CD8-positive, alpha-beta memory T cell (primary cell): Measurements from ENCODE around the gene JSRP1. TPM values are rescaled to one million over a fixed set of nuclear protein-coding genes. Genes with fewer than 3 reads are reported as not detected.

Experiments used
- CTCF ChIA-PET: fragments of 350-600 bp; sonication (Branson Sonifier 250); formaldehyde crosslinking; loops from one replicate; lab custom pipeline; 2021; ENCODE audit warnings: antibody characterized with exemption; lab: Charles Lee
- POLR2A ChIA-PET: fragments of 350-600 bp; sonication (Branson Sonifier 250); formaldehyde crosslinking; loops from one replicate; lab custom pipeline; 2021; ENCODE audit warnings: antibody characterized with exemption; lab: Charles Lee
- DNase-seq, 5 donors: peaks; one replicate each; pipeline versions ENCODE4 v3.0.0 to v3.0.0-alpha.2; 2020 to 2022; ENCODE audit warnings: mixed read lengths in 1 of 5
- H3K27ac ChIP-seq: one replicate; pipeline ENCODE4 v1.7.0; 2013; ENCODE audit warnings: low read depth, mild to moderate bottlenecking, low read length, moderate library complexity
- H3K27me3 ChIP-seq: 2 replicates; pipeline ENCODE4 v1.7.0; 2013; ENCODE audit warnings: low read length, mild to moderate bottlenecking; ENCODE audit not compliant: insufficient read depth, poor library complexity, severe bottlenecking
- H3K36me3 ChIP-seq: 2 replicates; pipeline ENCODE4 v1.7.0; 2013; ENCODE audit warnings: mild to moderate bottlenecking, low read length, moderate library complexity; ENCODE audit not compliant: insufficient read depth
- H3K4me1 ChIP-seq: 2 replicates; pipeline ENCODE4 v1.7.0; 2013; ENCODE audit warnings: mild to moderate bottlenecking, low read length, moderate library complexity; ENCODE audit not compliant: insufficient read depth
- H3K4me3 ChIP-seq: 2 replicates; pipeline ENCODE4 v1.7.0; 2013; ENCODE audit warnings: mild to moderate bottlenecking, low read length
- H3K9me3 ChIP-seq: 2 replicates; pipeline ENCODE4 v1.7.0; 2013; ENCODE audit warnings: mild to moderate bottlenecking, low read length
- H3K27ac Mint-ChIP-seq, 8 donors: one replicate each; pipeline ENCODE4 v1.8.0; 2020 to 2021; ENCODE audit warnings: mixed read lengths in 8 of 8, mild to moderate bottlenecking in 6 of 8, inconsistent platforms in 3 of 8, moderate library complexity in 3 of 8
- H3K27me3 Mint-ChIP-seq, 2 donors: one replicate each; pipeline ENCODE4 v1.8.0; 2020 to 2021; ENCODE audit warnings: mixed read lengths in 2 of 2, mild to moderate bottlenecking in 1 of 2, moderate library complexity in 1 of 2
- H3K36me3 Mint-ChIP-seq, 3 donors: one replicate each; pipeline ENCODE4 v1.8.0; 2020 to 2021; ENCODE audit warnings: mixed read lengths in 3 of 3, inconsistent platforms in 1 of 3, mild to moderate bottlenecking in 1 of 3
- H3K4me1 Mint-ChIP-seq, 3 donors: one replicate each; pipeline ENCODE4 v1.8.0; 2020 to 2021; ENCODE audit warnings: mixed read lengths in 3 of 3, inconsistent platforms in 1 of 3, mild to moderate bottlenecking in 1 of 3
- H3K4me3 Mint-ChIP-seq, 7 donors: one replicate each; pipeline ENCODE4 v1.8.0; 2020 to 2021; ENCODE audit warnings: mixed read lengths in 7 of 7, mild to moderate bottlenecking in 6 of 7, moderate library complexity in 4 of 7, inconsistent platforms in 2 of 7
- H3K9me3 Mint-ChIP-seq, 5 donors: one replicate each; pipeline ENCODE4 v1.8.0; 2020 to 2022; ENCODE audit warnings: mixed read lengths in 5 of 5, mild to moderate bottlenecking in 3 of 5, moderate library complexity in 2 of 5, inconsistent platforms in 1 of 5
- polyA plus RNA-seq: library from polyadenylated mRNA; unstranded; fragments of 300-500 nt; fragmentation: Illumina TruSeq; gene quantifications from one replicate; pipeline ENCODE4 v1.2.3, GENCODE V29; 2021
- total RNA-seq, 2 experiments: library from RNA; stranded (reverse); gene quantifications; one replicate each; pipeline ENCODE4 v1.2.3, GENCODE V29; 2021

The JSRP1 gene
- total and polyA plus RNA-seq, 3 experiments from 2014 or later = 0.73 to 1.0 (median 0.91) TPM

GRCh38 chr19:2269244-2270156 is 13.3 kb upstream of the JSRP1 start:
- Histone ChIP-seq H3K9me3 (no peaks in the 10 kb centered on the region), H3K4me1 (peaks cover 42% of the 10 kb centered on the region), H3K36me3 (peaks cover 13% of the 10 kb centered on the region), H3K4me3 (peak overlapping the region; percentile 86), H3K27ac (peak overlapping the region; percentile 89), H3K27me3 (no peaks in the 10 kb centered on the region)
- POLR2A ChIA-PET = interaction anchor here (0.6 to 7.8 kb wide), 11 partner anchors 10 to 387 kb away, joined by 3 to 73 read pairs (median 5); partner anchors contain the start of genes AP3D1, GADD45B, JSRP1 and LSM7
- CTCF ChIA-PET = interaction anchor here (1.2 to 6.8 kb wide), 5 partner anchors 9 to 35 kb away, joined by 5 to 70 read pairs (median 20); partner anchors contain the start of genes PLEKHJ1 and SF3A2
- DNase-seq = peak; percentile 97 to 100 (median 99)
- Mint-ChIP-seq H3K9me3 (peaks cover 0 to 3% (median 0%) of the 10 kb centered on the region in 5 donors), H3K4me1 (peaks cover 28 to 44% (median 29%) of the 10 kb centered on the region in 3 donors), H3K27me3 (peaks cover 0 to 7% of the 10 kb centered on the region in 2 donors), H3K4me3 (peak overlapping the region; percentile 84 to 99 (median 92)), H3K36me3 (peaks cover 0 to 40% (median 8%) of the 10 kb centered on the region in 3 donors), H3K27ac (peak overlapping the region; percentile 86 to 98 (median 90))

DNA sequence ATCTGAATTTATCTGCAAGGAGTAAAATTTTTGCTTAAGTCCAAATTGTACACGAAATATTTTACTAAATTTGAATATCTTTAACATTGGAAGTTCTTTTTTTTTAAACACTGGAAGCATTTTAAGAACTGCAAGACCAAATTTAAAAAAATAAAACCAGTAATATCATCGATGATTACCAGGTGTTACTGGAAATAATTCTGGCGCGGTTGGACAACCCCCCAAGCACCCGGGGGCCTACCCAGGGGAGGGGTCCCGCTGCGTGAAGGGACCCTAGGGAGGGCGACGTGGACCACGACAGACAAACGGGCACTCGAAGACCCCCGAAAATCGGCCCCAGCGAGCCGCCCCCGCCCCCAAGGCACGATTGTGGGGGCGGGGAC is 12.6 kb upstream of the JSRP1 start:
- DNase-seq = no peak
- Histone ChIP-seq H3K27me3 (no peaks in the 10 kb centered on the region), H3K4me1 (peaks cover 36% of the 10 kb centered on the region), H3K4me3 (peak overlapping the region; percentile 68), H3K36me3 (peaks cover 13% of the 10 kb centered on the region), H3K9me3 (no peaks in the 10 kb centered on the region), H3K27ac (peak overlapping the region; percentile 62)
- Mint-ChIP-seq H3K27me3 (peaks cover 0 to 7% of the 10 kb centered on the region in 2 donors), H3K9me3 (peaks cover 0 to 3% (median 0%) of the 10 kb centered on the region in 5 donors), H3K4me1 (peaks cover 22 to 38% (median 23%) of the 10 kb centered on the region in 3 donors), H3K36me3 (peaks cover 0 to 34% (median 8%) of the 10 kb centered on the region in 3 donors), H3K4me3 (peak overlapping the region; percentile 84 to 99 (median 92)), H3K27ac (peak overlapping the region in 6 of 8 donors; percentile 36 to 98 (median 84))
- ChIA-PET CTCF (no interaction called here), POLR2A (interaction anchor here (4.6 to 7.8 kb wide), 2 partner anchors 17 to 30 kb away, joined by 21 to 67 read pairs; partner anchors contain the start of gene SF3A2)

- Histone ChIP-seq H3K4me3 (peak overlapping the region; percentile 68), H3K4me1 (peaks cover 32% of the 10 kb centered on the region), H3K27ac (peak overlapping the region; percentile 62), H3K9me3 (no peaks in the 10 kb centered on the region), H3K36me3 (peaks cover 13% of the 10 kb centered on the region), H3K27me3 (no peaks in the 10 kb centered on the region)
- Mint-ChIP-seq H3K9me3 (peaks cover 0 to 3% (median 0%) of the 10 kb centered on the region in 5 donors), H3K4me1 (peaks cover 18 to 34% (median 19%) of the 10 kb centered on the region in 3 donors), H3K27me3 (peaks cover 0 to 7% of the 10 kb centered on the region in 2 donors), H3K4me3 (peak overlapping the region; percentile 84 to 99 (median 92)), H3K36me3 (peaks cover 0 to 30% (median 8%) of the 10 kb centered on the region in 3 donors), H3K27ac (peak overlapping the region in 4 of 8 donors; percentile 66 to 96 (median 84))
- DNase-seq = no peak
- CTCF ChIA-PET = no interaction called here
- POLR2A ChIA-PET = interaction anchor here (4.6 to 7.8 kb wide), 2 partner anchors 16 to 30 kb away, joined by 21 to 67 read pairs; partner anchors contain the start of gene SF3A2
Measured at GRCh38 chr19:2268480-2268830, 12.2 kb upstream of the JSRP1 start.

- Histone ChIP-seq H3K4me3 (no peak overlapping the region), H3K27ac (peak overlapping the region; percentile 38), H3K36me3 (peaks cover 2% of the 10 kb centered on the region), H3K4me1 (peaks cover 16% of the 10 kb centered on the region), H3K27me3 (no peaks in the 10 kb centered on the region), H3K9me3 (no peaks in the 10 kb centered on the region)
- peak overlapping the region in 2 of 7 donors; percentile 13 to 54 for H3K4me3 Mint-ChIP-seq
- H3K27ac Mint-ChIP-seq = peak overlapping the region in 3 of 8 donors; percentile 11 to 84 (median 83)
- peaks cover 11 to 20% (median 12%) of the 10 kb centered on the region in 3 donors for H3K4me1 Mint-ChIP-seq
- peaks cover 0 to 11% (median under 1%) of the 10 kb centered on the region in 3 donors for H3K36me3 Mint-ChIP-seq
- H3K27me3 Mint-ChIP-seq = peaks cover 0 to 3% of the 10 kb centered on the region in 2 donors
- no peak for DNase-seq
- ChIA-PET POLR2A (interaction anchor here (0.7 kb wide), 1 partner anchor 1359 kb away, joined by 11 read pairs; no protein-coding TSS in a partner anchor), CTCF (no interaction called here)
- H3K9me3 Mint-ChIP-seq = peaks cover 0 to 3% (median 0%) of the 10 kb centered on the region in 5 donors
Measured at GRCh38 chr19:2266183-2266993, 10.2 kb upstream of the JSRP1 start.

GRCh38 chr19:2261438-2262172 is 5.4 kb upstream of the JSRP1 start:
- POLR2A ChIA-PET = interaction anchor here (0.6 to 5.1 kb wide), 3 partner anchors 10 to 23 kb away, joined by 3 to 73 read pairs (median 4); no protein-coding TSS in a partner anchor
- no peaks in the 10 kb centered on the region for H3K9me3 ChIP-seq
- H3K27ac Mint-ChIP-seq = peak overlapping the region in 7 of 8 donors; percentile 42 to 91 (median 79)
- no peaks in the 10 kb centered on the region for H3K9me3 Mint-ChIP-seq
- H3K27me3 ChIP-seq = no peaks in the 10 kb centered on the region
- H3K4me1 ChIP-seq = peaks cover 40% of the 10 kb centered on the region
- no peak overlapping the region for H3K4me3 ChIP-seq
- no peak overlapping the region for H3K27ac ChIP-seq
- H3K4me1 Mint-ChIP-seq = peaks cover 26 to 49% (median 28%) of the 10 kb centered on the region in 3 donors
- peaks cover 0 to 2% (median 0%) of the 10 kb centered on the region in 3 donors for H3K36me3 Mint-ChIP-seq
- no peaks in the 10 kb centered on the region for H3K36me3 ChIP-seq
- CTCF ChIA-PET = interaction anchor here (0.7 to 7.1 kb wide), 6 partner anchors 9 to 26 kb away, joined by 3 to 61 read pairs (median 11); partner anchors contain the start of gene PLEKHJ1
- peak in 4 of 5 donors; percentile 44 to 71 (median 46) for DNase-seq
- no peaks in the 10 kb centered on the region for H3K27me3 Mint-ChIP-seq
- peak overlapping the region in 6 of 7 donors; percentile 27 to 47 (median 36) for H3K4me3 Mint-ChIP-seq

GRCh38 chr19:2260341-2260805 is 4.2 kb upstream of the JSRP1 start:
- H3K4me1 ChIP-seq = peaks cover 39% of the 10 kb centered on the region
- H3K27me3 Mint-ChIP-seq = no peaks in the 10 kb centered on the region
- peak overlapping the region; percentile 64 to 86 (median 79) for H3K4me3 Mint-ChIP-seq

More at GRCh38 chr19:2260341-2260805, 4.2 kb upstream of the JSRP1 start:
- peaks cover 0 to 2% (median 0%) of the 10 kb centered on the region in 3 donors for H3K36me3 Mint-ChIP-seq
- peak overlapping the region; percentile 89 to 99 (median 94) for H3K27ac Mint-ChIP-seq
- ChIA-PET POLR2A (interaction anchor here (1.0 to 5.1 kb wide), 3 partner anchors 11 to 215 kb away, joined by 3 to 73 read pairs (median 45); partner anchors contain the start of gene GADD45B), CTCF (interaction anchor here (1.2 to 7.1 kb wide), 5 partner anchors 9 to 109 kb away, joined by 3 to 61 read pairs (median 14); partner anchors contain the start of genes AP3D1 and PLEKHJ1)
- Histone ChIP-seq H3K27me3 (no peaks in the 10 kb centered on the region), H3K9me3 (no peaks in the 10 kb centered on the region), H3K36me3 (no peaks in the 10 kb centered on the region), H3K27ac (no peak overlapping the region), H3K4me3 (no peak overlapping the region)
- H3K4me1 Mint-ChIP-seq = peaks cover 23 to 44% (median 28%) of the 10 kb centered on the region in 3 donors
- DNase-seq = peak in 1 of 5 donors; percentile 34
- no peaks in the 10 kb centered on the region for H3K9me3 Mint-ChIP-seq
